Tongue (tissue), 2 donors: ENCODE data around the gene PCDHB2. TPM values are rescaled to one million over a fixed set of nuclear protein-coding genes. Genes with fewer than 3 reads are reported as not detected.
"Not testable (repeated sequence)": the region's sequence is repeated elsewhere in the genome, so short reads cannot be mapped to it uniquely, and the experiment has no call there.

Experiments used
- DNase-seq: peaks from one replicate; pipeline ENCODE4 v3.0.0-alpha.2; 2015
- total RNA-seq: library from RNA; depleted of rRNA; stranded (reverse); fragments of >200 nt; gene quantifications from one replicate; pipeline ENCODE4 v1.2.3, GENCODE V29; 2014

The PCDHB2 gene
- 4.4 TPM for total RNA-seq

DNA sequence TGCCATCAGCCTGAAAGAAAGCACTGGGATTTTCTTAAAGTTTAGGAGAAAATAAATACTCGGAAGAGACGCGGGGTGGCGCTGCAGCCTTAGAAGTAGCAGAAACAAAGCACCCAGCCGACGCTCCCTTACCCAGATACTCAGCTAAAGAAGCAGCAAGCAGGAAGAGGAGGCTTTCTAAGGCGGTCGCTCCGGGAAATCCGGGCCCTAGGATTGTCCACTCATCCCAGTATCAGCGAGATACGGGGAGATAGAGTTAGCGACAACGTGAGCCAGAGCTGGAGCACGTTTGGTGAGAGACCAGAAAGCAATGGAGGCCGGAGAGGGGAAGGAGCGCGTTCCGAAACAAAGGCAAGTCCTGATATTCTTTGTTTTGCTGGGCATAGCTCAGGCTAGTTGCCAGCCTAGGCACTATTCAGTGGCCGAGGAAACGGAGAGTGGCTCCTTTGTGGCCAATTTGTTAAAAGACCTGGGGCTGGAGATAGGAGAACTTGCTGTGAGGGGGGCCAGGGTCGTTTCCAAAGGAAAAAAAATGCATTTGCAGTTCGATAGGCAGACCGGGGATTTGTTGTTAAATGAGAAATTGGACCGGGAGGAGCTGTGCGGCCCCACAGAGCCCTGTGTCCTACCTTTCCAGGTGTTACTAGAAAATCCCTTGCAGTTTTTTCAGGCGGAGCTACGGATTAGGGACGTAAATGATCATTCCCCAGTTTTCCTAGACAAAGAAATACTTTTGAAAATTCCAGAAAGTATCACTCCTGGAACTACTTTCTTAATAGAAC, at the start of gene PCDHB2:
TSS of gene PCDHB2 (plus strand) at position 135 of the 782 bp plus-strand sequence. CDS start at position 311, 176 bp downstream.
- peak; percentile 45 for DNase-seq

DNA sequence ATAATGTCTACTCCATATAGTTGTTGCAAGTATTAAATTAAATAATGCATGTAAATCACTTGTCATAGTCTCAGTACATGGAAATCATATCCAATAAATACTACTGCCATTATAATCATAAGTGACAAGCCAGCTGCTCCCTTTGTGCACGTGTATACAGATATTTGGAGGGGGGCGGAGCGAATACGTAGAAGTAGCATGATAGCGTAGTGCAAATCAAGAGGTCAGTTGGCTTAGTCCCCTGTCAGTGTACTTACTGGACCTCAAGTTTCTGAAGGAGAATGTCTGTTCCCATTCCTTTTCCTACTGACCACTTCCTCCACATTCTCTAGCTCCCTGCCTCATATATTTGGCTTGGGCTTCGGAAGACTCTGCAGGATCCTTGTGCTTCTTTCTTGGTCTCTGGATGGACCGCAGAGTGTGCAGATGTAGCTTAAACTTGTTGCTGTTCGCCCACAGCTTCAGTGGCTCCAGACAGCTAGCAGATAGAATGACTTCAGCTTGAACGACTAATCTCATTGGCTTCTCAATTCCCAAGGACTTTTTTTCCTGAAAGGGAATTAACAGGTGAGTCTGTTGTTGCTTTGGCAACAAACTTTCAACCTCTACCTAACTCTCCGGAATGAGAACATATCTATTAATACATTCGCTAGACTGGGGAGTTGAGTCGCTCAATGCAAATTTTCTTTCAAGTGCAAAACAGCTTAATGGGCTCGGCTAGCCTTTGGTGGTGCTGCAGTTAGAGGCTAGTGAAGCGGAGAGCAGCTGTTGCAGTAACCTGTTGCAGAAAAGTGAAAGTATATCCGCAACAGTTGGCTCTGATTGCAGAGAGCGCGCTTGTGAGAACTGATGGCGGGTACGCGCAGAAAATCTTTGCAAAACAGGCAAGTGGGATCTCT, 43.5 kb upstream of the PCDHB2 start, which contains the start of gene PCDHB1:
TSS of gene PCDHB1 (plus strand) at position 753 of the 899 bp plus-strand sequence. CDS start at position 850, 97 bp downstream.
- DNase-seq, result peak; percentile 10

GRCh38 chr5:141051521-141051866, 42.9 kb upstream of the PCDHB2 start:
- DNase-seq, result no peak

DNA sequence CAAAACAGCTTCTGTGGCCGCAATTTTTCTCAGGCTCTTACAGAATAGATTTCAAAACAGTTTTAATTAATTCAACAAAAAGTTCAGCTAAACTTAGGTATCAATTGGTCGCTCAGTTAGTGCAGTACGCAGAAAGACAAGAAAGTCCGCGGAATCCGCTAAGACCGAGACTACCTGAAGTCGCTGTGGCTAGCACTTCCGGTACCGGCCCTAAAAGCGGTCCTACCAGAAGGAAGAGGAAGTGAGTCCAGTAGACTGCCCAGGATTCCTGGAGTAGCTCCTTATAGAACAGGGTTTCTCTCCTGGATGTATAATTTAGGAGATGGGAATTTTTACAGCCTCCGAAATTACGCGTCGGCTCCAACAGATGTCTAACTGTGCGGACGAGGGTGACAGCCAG, 16.6 kb upstream of the PCDHB2 start:
- no peak for DNase-seq

- DNase-seq, result no peak
These were observed 12.2 kb upstream of the PCDHB2 start for GRCh38 chr5:141082228-141082627.

DNA sequence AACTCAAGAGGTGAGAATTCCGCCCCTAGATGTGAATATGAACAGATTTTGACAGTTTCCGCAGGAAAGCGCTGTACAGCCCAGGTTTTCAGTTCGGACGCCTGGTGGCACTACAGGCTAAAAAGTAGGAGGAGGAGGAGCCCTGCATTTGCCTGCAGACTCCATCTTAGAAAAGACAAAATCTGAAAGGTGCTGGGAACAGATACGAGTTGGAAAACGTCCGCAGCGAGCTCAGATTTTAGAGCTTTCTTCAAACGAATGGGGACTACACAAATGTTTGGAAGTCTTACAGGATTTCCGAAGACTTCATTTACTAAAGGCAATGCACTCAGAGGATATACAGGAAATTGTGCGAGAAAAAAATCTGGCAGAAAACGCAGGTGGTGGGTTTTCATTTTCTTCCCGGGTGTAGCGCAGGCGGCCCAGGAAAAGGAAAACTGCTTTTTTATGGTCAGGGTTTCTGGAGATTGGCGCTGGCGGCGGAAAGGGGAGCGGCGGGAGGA, 9.9 kb upstream of the PCDHB2 start:
- peak; percentile 47 for DNase-seq

DNA sequence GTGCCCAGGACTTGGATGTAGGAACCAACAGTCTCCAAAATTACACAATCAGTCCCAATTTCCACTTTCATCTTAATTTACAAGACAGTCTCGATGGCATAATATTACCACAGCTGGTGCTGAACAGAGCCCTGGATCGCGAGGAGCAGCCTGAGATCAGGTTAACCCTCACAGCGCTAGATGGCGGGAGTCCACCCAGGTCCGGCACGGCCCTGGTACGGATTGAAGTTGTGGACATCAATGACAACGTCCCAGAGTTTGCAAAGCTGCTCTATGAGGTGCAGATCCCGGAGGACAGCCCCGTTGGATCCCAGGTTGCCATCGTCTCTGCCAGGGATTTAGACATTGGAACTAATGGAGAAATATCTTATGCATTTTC, 837 bp downstream of the PCDHB2 start:
- no peak for DNase-seq

- DNase-seq, result not testable (repeated sequence)
These were observed 1.8 kb downstream of the PCDHB2 start for GRCh38 chr5:141096181-141096580.

DNA sequence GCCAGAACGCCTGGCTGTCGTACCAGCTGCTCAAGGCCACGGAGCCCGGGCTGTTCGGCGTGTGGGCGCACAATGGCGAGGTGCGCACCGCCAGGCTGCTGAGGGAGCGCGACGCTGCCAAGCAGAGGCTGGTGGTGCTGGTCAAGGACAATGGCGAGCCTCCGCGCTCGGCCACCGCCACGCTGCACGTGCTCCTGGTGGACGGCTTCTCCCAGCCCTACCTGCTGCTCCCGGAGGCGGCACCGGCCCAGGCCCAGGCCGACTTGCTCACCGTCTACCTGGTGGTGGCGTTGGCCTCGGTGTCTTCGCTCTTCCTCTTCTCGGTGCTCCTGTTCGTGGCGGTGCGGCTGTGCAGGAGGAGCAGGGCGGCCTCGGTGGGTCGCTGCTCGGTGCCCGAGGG, 2.2 kb downstream of the PCDHB2 start:
- not testable (repeated sequence) for DNase-seq

DNA sequence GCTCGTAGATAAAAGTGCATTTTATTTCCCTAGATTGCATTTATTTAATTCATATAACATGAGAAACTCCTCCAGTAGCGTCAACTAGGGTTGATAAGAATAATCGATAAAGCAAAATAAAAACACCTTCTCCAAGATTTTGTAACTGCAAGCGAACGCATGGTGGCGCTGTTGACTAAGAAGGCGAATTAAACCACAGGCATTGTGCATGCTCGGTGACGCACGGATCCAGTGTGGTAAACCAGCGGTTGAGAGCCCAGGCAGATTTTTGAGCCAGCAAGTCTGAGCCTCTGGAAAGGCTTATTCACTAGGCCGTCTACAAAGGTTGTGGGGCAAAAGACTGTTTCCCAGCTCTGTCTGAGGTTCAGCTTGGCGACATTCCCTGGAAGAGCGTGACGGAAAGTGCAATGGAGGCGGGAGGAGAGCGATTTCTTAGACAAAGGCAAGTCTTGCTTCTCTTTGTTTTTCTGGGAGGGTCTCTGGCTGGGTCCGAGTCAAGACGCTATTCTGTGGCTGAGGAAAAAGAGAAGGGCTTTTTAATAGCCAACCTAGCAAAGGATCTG, 5.9 kb downstream of the PCDHB2 start, which contains the start of gene PCDHB3:
TSS of gene PCDHB3 (plus strand) at position 231 of the 563 bp plus-strand sequence. CDS start at position 408, 177 bp downstream.
- peak; percentile 57 for DNase-seq

DNA sequence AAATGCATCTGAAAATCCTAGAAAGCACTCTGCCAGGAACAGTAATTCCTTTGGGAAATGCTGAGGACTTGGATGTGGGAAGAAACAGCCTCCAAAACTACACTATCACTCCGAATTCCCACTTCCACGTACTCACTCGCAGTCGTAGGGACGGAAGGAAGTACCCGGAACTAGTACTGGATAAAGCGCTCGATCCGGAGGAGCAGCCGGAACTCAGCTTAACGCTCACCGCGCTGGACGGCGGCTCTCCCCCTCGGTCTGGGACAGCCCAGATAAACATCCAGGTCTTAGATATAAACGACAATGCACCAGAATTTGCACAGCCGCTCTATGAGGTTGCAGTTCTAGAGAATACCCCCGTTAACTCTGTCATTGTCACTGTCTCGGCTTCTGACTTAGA, 6.6 kb downstream of the PCDHB2 start:
- DNase-seq, result no peak

GRCh38 chr5:141102070-141102469, 7.7 kb downstream of the PCDHB2 start:
- DNase-seq, result not testable (repeated sequence)

DNA sequence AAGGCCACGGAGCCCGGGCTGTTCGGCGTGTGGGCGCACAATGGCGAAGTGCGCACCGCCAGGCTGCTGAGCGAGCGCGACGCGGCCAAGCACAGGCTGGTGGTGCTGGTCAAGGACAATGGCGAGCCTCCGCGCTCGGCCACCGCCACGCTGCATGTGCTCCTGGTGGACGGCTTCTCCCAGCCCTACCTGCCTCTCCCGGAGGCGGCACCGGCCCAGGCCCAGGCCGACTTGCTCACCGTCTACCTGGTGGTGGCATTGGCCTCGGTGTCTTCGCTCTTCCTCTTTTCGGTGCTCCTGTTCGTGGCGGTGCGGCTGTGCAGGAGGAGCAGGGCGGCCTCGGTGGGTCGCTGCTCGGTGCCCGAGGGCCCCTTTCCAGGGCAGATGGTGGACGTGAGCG, 8.1 kb downstream of the PCDHB2 start:
- not testable (repeated sequence) for DNase-seq

DNA sequence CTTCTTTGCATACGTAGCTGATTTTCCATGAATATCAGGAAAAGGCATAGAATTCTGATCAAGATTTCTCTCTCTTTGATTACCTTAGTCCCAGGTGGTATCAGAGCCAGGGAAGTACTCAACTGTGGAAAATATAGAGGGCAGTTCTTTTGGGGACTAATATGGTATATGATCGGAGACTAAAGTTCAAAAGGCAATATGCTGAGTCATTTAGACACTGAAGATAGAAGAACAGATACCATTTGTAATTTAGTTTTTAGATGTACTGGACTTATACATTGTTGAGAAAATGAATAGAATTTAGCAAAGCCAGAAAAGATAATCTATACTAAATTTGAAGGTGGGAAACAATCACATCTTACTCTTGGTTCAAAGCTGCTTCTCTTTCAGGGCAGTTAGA, 10.9 kb downstream of the PCDHB2 start:
- no peak for DNase-seq

DNA sequence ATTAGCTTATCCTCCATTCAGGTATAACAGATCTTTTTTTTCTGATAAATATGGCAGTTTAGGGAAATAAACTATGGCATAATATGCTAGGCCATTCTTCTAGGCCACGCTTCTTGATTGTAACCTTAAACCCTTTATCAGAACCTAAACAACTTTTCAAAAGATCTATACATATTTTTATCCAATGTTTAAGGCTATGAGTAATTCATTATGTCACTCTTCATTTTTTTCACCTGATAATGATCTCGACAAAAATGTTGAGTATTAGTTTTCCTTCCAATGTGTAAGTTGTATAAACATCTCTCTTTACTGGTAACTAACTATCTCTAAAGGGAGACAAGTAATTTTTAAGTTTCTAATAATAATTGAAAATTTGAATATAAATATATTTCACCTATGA, 24.8 kb downstream of the PCDHB2 start:
- DNase-seq, result no peak

DNA sequence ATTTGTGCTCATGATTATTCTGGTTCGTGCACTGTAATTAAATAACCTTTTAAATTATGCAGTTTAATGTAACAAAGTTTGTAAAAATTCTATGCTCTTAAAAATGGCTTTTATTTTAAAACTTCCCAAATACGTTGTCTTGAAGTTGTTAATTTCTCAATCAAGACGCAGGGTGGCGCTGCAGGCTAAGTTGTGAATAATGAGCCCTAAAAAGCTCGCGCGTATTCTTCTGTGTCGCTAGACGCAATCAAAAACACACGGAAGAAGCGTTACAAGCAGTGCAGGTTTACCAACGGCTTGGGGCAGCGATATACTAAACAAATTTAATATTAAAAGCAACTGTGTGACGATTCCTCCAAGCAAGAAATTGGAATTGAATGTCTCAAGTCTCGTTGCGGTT, 27.1 kb downstream of the PCDHB2 start, which contains the start of gene PCDHB4:
TSS of gene PCDHB4 (plus strand) at position 256 of the 400 bp plus-strand sequence. CDS start 181 bp downstream, outside the sequence.
- DNase-seq, result peak; percentile 38

GRCh38 chr5:141121985-141122384, 27.6 kb downstream of the PCDHB2 start:
- DNase-seq, result peak; percentile 1

- DNase-seq, result not testable (repeated sequence)
These were observed 29.2 kb downstream of the PCDHB2 start for GRCh38 chr5:141123396-141124135.

- no peak for DNase-seq
These were observed 32.9 kb downstream of the PCDHB2 start for GRCh38 chr5:141127305-141127704.

- peak; percentile 15 for DNase-seq
These were observed 40.8 kb downstream of the PCDHB2 start, which contains the start of gene PCDHB5 for GRCh38 chr5:141135030-141135717. PCDHB5 (plus strand) TSS chr5:141135206; CDS start chr5:141135435, 229 bp downstream.
